Measurements from ENCODE around the gene TMEM120A.

DNA sequence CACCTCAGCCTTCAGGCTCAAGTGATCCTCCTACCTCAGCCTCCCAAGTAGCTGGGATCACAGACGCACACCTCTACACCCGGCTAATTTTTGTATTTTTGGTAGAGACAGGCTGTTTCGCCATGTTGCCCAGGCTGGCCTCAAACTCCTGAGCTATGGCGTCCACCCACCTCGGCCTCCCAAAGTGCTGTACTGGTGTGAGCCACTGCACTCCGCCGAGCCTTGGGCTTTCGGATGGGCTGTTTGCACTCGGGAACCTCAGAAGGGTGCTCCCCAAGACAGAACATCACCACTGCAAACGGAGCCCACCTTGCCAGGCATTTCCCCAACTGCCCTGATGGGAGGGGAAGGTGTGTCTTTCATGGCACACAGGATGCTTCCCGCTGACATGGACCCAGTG is 27.3 kb downstream of the TMEM120A start:
- TF ChIP-seq GATA3 (IDR thresholded peaks at IDR 0.05; ENCODE audit: low read depth, low read length): no peak
- TF ChIP-seq GATA2 (IDR thresholded peaks at IDR 0.05; ENCODE audit: low read depth, low read length): no peak
